Activated naive CD8-positive, alpha-beta T cell (primary cell): ENCODE data around the gene CHRDL2.
"Not testable (repeated sequence)": the region's sequence is repeated elsewhere in the genome, so short reads cannot be mapped to it uniquely, and the experiment has no call there.

ENCODE experiments used
- H3K27ac Mint-ChIP-seq: one replicate; pipeline ENCODE4 v1.8.0; 2021; ENCODE audit warnings: mixed read lengths
- H3K27me3 Mint-ChIP-seq: one replicate; pipeline ENCODE4 v1.8.0; 2021; ENCODE audit warnings: mixed read lengths
- H3K36me3 Mint-ChIP-seq: one replicate; pipeline ENCODE4 v1.8.0; 2021; ENCODE audit warnings: mixed read lengths
- H3K4me1 Mint-ChIP-seq: one replicate; pipeline ENCODE4 v1.8.0; 2021; ENCODE audit warnings: low read depth, mixed read lengths
- H3K4me3 Mint-ChIP-seq: one replicate; pipeline ENCODE4 v1.8.0; 2021; ENCODE audit warnings: mild to moderate bottlenecking, mixed read lengths
- H3K9me3 Mint-ChIP-seq: one replicate; pipeline ENCODE4 v1.8.0; 2021; ENCODE audit warnings: low read depth, mixed read lengths

The CHRDL2 gene

DNA sequence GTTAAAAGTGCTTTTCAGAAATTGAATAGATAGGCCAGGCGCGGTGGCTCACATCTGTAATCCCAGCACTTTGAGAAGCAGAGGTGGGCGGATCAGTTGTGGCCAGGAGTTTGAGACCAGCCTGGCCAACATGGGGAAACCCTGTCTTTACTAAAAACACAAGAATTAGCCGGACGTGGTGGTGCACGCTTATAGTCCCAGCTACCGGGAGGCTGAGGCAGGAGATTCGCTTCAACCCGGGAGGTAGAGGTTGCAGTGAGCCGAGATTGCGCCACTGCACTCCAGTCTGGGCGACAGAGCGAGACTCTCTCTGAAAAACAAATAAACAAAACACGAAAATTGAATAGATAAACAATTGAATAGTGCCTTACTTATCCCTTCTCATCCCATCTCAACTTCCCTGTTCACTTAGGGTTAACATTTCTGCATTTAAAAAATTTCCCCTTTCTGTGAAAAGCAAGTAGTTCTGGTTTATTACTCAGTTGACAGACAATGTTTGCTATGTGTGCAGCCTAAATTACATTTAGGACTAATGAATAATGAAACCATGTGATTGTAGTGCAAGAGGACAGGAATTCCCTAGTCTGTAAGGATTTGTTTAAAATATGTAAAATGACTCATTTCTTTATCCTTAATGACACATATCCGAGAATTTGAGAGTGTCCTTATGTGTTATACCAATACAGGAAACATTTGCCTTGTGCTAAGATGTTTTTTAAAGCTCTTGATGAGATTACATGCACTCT, 23.5 kb upstream of the CHRDL2 start:
- H3K4me1 Mint-ChIP-seq: peaks cover 35% of the 10 kb centered on the region
- peaks cover 5% of the 10 kb centered on the region for H3K9me3 Mint-ChIP-seq
- no peaks in the 10 kb centered on the region for H3K27me3 Mint-ChIP-seq
- H3K27ac Mint-ChIP-seq: no peak overlapping the region
- no peak overlapping the region for H3K4me3 Mint-ChIP-seq
- peaks cover 7% of the 10 kb centered on the region for H3K36me3 Mint-ChIP-seq

DNA sequence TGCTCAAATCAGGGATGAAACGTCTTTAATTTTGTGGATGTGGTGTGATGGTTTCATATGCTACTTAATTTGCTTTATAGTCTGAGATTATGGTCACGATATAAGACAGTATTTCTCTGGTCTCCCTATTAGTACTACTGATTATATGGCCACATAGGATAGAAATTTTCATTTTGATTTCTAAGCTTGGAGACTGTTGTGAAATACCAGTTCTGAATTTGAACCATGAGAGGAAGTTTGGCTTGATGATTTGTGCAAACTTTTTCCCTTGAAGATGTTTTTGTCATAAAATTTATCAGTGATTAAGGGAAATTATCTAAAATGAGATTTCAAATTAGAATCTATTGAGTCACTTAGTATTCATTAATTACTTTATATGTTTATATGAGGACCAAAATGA, 20.1 kb upstream of the CHRDL2 start:
- Mint-ChIP-seq H3K4me3 (peak overlapping the region; percentile 70), H3K9me3 (peaks cover under 1% of the 10 kb centered on the region), H3K27ac (no peak overlapping the region), H3K4me1 (peaks cover 56% of the 10 kb centered on the region), H3K27me3 (no peaks in the 10 kb centered on the region), H3K36me3 (peaks cover 3% of the 10 kb centered on the region)

DNA sequence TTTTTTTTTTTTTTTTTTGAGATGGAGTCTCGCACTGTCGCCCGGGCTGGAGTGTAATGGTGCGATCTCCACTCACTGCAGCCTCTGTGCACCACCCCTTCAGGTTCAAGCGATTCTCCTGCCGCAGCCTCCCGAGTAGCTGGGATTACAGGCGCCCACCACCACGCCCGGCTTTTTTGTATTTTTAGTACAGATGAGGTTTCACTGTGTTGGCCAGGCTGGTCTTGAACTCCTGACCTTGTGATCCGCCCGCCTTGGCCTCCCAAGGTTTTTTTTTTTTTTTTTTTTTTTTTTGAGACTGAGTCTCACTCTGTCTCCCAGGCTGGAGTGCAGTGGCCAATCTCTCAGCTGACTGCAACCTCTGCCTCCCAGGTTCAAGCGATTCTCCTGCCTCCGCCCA, 19.4 kb upstream of the CHRDL2 start:
- not testable (repeated sequence) for H3K27me3 Mint-ChIP-seq, H3K9me3 Mint-ChIP-seq, H3K27ac Mint-ChIP-seq, H3K36me3 Mint-ChIP-seq
- Mint-ChIP-seq H3K4me1 (peaks cover 56% of the 10 kb centered on the region), H3K4me3 (peak overlapping the region; percentile 95)

DNA sequence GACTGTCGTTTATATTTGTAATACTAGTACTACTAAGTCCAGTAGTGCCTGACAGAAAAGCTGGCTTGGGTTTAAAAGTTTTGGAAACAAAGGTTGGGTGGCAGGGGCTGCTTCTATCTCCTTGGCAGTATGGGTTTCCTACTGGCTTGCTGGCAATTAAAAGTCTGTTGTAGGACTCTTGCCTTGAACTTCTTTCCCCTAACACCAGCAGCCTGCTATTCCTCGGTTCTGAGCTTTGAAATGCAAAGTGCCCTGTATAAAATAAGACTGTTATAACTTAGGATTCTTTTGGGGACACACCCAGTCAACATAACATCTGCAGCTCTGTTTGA, 18.7 kb upstream of the CHRDL2 start:
- Mint-ChIP-seq H3K4me3 (peak overlapping the region; percentile 95), H3K9me3 (no peaks in the 10 kb centered on the region), H3K4me1 (peaks cover 49% of the 10 kb centered on the region), H3K27me3 (no peaks in the 10 kb centered on the region), H3K27ac (peak overlapping the region; percentile 90), H3K36me3 (peaks cover 3% of the 10 kb centered on the region)

DNA sequence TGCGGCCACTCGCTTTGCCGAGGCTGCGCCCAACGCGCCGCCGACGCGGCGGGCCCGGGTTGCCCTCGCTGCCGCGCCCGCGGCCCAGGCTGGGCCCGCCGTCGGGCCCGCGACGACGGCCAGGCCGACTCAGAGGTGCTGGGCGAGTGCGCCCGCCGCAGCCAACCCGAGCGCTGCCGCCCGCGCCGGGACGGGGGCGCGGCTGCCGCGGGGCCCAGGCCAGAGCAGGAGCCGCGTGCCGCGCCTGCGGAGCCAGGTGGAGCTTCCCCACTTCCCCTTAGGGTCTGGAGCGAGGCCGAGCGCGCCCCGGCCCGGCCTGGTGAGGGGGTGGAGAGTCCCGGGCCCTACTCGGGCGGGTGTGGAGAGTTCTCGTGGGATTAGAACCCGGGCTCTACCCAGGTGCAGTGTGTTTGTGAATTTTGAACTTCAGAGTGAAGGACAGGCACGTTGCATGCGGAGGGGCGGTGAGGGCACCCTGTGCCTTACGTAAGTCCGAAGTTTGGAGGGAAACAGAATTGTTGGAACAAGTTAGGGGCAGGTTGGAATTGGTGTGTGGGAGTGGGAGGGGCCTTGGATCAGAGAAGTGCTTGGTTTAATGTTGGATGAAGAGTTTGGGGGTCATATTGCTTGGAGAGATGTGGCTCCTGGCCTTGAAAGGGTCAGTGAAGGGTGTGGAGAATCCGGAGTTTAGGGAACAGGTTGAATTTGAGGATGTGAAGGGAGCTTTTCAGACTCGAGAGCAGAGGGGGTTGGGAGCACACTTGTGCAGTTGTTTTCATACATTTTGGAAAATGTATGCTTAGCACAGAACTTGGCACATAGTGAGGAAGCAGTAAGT, 18.1 kb upstream of the CHRDL2 start:
- Mint-ChIP-seq H3K27me3 (no peaks in the 10 kb centered on the region), H3K27ac (peak overlapping the region; percentile 90), H3K9me3 (no peaks in the 10 kb centered on the region), H3K4me1 (peaks cover 45% of the 10 kb centered on the region), H3K36me3 (peaks cover 3% of the 10 kb centered on the region), H3K4me3 (peak overlapping the region; percentile 95)

DNA sequence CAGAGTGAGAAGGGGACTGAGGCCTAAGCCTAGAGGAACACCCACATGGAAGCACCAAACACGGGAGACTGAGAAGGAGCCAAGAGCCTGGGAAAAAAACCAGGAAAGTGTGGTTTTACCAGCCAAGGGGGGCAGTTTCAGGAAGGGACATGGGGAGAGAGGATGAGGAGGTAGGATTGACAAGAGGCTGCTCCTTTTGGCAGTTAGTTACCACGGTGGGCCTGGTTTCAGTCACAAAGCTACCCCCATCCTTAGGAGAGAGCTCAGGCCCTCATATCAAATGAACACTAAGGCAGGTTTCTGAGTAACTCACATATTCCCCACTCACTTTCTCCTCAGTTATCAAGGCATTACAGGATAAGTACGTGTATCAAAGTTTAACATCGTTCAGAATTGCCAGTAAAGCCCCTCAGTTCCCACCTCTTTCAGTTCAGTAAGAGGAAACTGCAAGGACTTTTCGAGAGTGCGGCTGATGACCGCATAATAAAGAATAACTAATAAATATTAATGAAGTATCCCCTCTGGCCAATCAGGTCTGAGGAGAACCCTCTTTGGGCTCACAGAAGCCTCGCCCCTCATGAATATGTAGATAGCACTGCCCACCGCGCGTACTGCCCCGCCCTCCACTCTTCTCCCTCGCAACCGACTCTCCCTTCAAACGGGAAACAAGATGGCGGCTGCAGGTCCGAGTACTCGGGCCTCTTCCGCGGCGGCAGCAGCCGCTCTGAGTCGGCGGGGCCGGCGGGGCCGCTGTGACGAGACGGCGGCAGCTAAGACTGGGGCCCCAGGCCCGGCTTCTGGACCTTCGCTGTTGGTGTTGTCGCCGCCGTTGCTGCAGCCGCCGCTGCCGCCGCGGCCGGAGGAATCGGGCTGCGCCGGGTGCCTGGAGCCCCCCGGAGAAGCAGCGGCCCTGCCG, 17.2 kb upstream of the CHRDL2 start, which contains the start of gene RNF169:
TSS of gene RNF169 (plus strand) at position 639 of the 916 bp plus-strand sequence. CDS start at position 671, 32 bp downstream.
- Mint-ChIP-seq H3K27ac (peak within 1 kb of the TSS; percentile 90), H3K9me3 (no peaks in the 10 kb centered on the region)

DNA sequence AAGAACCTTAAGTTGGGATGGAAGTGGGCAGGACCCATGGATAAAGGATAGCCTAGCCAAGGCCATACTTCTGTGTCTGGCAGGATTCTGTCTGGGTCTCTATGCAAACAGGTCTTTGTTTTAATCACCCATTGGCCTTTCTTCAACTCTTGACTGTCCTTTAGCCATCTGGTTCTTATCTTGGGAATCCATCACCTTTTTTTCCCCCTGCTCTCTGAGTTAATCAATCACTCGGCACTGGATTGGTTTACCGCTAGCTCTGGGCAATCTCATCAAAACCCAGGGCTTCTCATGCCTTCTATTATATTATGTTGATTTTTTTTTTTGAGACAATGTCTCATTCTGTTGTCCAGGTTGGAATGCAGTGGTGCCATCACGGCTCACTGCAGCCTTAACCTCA, 15.6 kb upstream of the CHRDL2 start:
- Mint-ChIP-seq H3K4me3 (no peak overlapping the region), H3K4me1 (peaks cover 39% of the 10 kb centered on the region), H3K9me3 (no peaks in the 10 kb centered on the region), H3K36me3 (peaks cover 3% of the 10 kb centered on the region), H3K27me3 (no peaks in the 10 kb centered on the region), H3K27ac (no peak overlapping the region)

More for the DNA sequence above, 17.2 kb upstream of the CHRDL2 start, which contains the start of gene RNF169:
- Mint-ChIP-seq H3K4me3 (peak within 1 kb of the TSS; percentile 95), H3K36me3 (peaks cover 3% of the 10 kb centered on the region), H3K4me1 (peaks cover 41% of the 10 kb centered on the region), H3K27me3 (no peaks in the 10 kb centered on the region)

DNA sequence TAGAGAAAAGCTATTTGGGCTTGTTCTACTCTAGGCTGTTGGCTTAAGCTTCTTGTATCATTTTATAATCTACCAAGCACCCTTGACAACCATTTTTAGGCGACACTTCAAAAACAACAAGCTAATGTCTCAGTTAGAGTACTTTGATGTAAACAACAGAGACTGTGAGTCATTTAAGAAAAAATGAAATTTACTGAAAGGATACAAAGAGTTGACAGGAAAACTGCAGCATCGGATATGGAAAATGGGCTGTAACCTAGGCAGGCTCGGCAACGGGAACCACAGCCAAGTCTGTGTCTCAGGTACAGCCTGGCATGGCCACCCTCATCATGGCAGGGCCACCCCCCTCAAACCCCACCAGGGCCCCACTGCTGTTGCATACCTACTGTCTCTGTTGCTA, 13.1 kb upstream of the CHRDL2 start:
- Mint-ChIP-seq H3K27ac (no peak overlapping the region), H3K4me3 (no peak overlapping the region), H3K4me1 (peaks cover 26% of the 10 kb centered on the region), H3K9me3 (no peaks in the 10 kb centered on the region), H3K27me3 (no peaks in the 10 kb centered on the region), H3K36me3 (no peaks in the 10 kb centered on the region)

DNA sequence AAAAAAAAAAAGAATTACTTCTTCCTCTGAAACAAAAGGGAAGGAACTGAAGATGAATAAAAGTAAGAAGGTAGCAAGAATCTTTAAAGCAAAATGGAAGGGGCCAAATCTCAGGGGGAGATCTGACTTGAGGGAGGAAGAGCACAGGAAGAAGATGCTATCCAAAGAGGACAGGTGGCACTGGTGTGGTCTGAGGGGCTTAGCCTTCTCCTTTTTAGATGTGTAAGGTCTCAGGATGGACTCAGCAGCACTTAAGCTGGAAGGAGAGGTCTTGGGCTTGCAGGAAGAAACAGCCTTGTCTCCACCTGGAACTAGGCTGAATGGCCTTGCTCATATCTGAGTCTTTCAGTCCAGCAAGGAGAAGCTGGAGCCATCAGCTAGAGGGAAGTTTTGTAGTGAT, 12.4 kb upstream of the CHRDL2 start:
- H3K4me3 Mint-ChIP-seq: no peak overlapping the region
- no peak overlapping the region for H3K27ac Mint-ChIP-seq
- peaks cover 4% of the 10 kb centered on the region for H3K27me3 Mint-ChIP-seq
- H3K4me1 Mint-ChIP-seq: peaks cover 26% of the 10 kb centered on the region
- H3K36me3 Mint-ChIP-seq: no peaks in the 10 kb centered on the region
- no peaks in the 10 kb centered on the region for H3K9me3 Mint-ChIP-seq

DNA sequence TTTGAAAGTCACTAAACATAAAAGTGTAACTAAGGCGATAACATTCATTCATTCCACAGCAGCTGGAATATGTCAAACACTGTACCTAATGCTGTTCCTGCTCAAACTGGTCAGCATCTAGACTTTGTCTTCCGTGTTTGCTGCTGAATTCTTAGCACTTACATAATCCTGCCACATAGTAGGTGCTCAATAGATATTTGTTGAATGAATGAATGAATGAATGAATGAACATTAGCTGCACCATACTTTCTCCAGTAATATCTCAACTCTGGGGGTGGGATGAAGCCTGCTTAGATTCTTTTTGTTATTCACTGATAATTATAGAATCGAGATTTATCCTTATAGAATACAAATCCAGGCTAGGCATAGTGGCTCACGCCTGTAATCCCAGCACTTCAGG, 10.8 kb upstream of the CHRDL2 start:
- Mint-ChIP-seq H3K27me3 (peaks cover 7% of the 10 kb centered on the region), H3K36me3 (no peaks in the 10 kb centered on the region), H3K4me3 (no peak overlapping the region), H3K9me3 (no peaks in the 10 kb centered on the region), H3K27ac (no peak overlapping the region), H3K4me1 (peaks cover 12% of the 10 kb centered on the region)

DNA sequence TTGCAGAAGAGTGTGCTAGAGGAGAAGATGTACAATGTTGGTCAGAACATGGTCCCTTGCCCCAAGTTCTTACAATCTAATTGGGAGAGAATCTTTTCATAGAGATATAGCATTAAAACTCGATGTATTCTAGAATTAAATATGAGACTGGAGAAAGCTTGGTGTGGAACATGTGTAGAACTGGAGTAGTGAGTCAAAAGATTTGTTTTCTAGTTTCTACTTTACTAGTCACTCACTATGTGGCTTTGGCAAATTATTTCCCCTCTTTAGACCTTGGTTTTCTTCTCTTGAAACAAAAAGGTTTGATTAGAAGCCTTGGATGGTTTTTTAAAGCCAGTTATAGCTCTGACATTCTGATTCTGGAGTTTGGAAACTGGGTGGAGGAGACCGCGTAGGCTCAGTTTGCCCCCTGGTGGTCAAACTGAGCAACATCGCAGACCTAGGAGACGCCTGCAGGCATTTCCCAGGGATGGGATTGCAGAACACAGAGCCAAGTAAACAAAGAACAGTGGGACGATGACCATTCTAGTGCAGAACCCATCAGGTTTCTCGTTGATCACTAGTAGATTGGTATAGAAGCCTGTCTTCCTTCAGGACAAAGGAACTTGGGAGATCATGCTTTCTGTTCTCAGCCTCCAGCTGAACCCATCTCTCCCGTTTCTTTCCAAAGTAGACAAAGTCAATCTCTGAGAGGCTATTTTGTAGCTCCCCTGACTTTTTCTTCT, 8.5 kb upstream of the CHRDL2 start:
- Mint-ChIP-seq H3K27ac (no peak overlapping the region), H3K27me3 (peaks cover 9% of the 10 kb centered on the region), H3K4me3 (no peak overlapping the region), H3K9me3 (no peaks in the 10 kb centered on the region), H3K36me3 (no peaks in the 10 kb centered on the region), H3K4me1 (peaks cover 7% of the 10 kb centered on the region)

DNA sequence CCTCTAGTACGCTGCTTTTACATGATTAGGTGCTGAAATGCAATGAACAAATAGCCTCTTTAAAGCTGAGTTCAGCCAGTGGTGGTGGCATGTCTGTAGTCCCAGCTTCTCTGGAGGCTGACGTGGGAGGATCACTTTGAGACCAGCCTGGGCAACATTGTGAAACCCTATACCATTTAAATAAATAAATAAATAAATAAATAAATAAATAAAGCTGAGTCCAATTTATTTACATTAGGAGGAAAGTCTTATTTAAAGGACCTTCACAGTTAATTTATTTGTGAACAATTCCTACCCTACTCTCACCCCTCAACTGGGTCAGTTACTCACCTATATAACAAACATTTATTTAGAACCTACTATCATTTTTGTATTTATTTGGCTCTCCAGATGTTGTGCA, 4.8 kb upstream of the CHRDL2 start:
- Mint-ChIP-seq H3K27ac (no peak overlapping the region), H3K27me3 (peaks cover 27% of the 10 kb centered on the region), H3K4me3 (no peak overlapping the region), H3K36me3 (no peaks in the 10 kb centered on the region), H3K9me3 (no peaks in the 10 kb centered on the region), H3K4me1 (peaks cover 10% of the 10 kb centered on the region)

DNA sequence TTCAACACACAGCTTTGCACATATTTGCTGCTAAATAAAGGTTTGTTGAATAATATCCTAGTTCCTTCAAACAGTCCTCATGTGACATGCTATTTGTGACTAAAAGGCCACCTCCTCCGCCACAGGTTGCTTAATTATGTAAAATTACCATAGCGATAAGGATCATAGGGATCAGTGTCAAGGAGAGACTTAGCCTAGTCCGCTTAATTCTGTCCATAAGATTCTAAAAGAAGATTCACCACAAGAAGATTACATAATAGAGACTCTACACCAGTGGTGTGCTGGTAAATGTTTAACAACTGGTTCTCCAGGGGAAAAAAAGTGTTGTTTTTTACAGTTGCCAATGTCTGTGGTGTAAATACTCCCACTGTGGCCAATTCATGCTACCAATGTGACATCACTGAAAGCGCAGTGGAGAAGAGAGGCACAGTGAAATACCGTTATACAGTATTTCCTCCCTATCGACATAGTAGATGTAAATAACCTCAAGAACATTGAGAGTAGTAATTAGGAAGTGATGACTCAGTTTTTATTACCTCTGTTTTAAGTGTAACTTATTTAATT, 4.2 kb upstream of the CHRDL2 start:
- Mint-ChIP-seq H3K27me3 (peaks cover 29% of the 10 kb centered on the region), H3K4me3 (no peak overlapping the region), H3K9me3 (no peaks in the 10 kb centered on the region), H3K4me1 (peaks cover 10% of the 10 kb centered on the region), H3K36me3 (no peaks in the 10 kb centered on the region), H3K27ac (no peak overlapping the region)

DNA sequence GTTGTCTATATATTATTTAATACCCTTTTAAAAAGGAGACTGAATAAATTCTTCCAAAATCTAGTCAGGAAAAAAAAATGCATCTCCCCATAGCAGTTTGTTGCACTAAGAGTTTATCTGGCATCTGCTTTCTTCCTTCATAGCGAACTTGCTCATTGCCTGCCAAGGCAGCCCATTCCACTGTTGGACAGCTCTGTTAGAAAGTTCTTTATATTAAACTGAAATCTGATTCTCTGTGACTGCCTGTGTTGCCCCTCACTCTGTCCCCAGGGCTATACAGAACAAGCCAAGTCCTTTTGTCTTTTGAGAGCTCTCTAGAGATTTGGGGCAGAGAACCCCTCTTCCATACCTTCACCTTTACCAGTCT, 3.3 kb upstream of the CHRDL2 start:
- Mint-ChIP-seq H3K9me3 (no peaks in the 10 kb centered on the region), H3K27me3 (peaks cover 37% of the 10 kb centered on the region), H3K27ac (no peak overlapping the region), H3K4me3 (no peak overlapping the region), H3K36me3 (no peaks in the 10 kb centered on the region), H3K4me1 (peaks cover 7% of the 10 kb centered on the region)
